Tibial nerve (tissue), 4 donors: ENCODE results near the gene COL28A1. TPM values are rescaled to one million over a fixed set of nuclear protein-coding genes. Genes with fewer than 3 reads are reported as not detected.

Source experiments
- DNase-seq, 2 donors: peaks; one replicate each; pipeline ENCODE4 v3.0.0-alpha.2; 2019; ENCODE audit warnings: low spot score in 2 of 2
- H3K27ac ChIP-seq, 4 donors: fragments of 200-600 bp; sonication (generic) in 3 of 4; one replicate each; pipeline ENCODE4 v1.5.1; 2017 to 2019; ENCODE audit warnings: mild to moderate bottlenecking in 1 of 4
- H3K27me3 ChIP-seq, 2 donors: fragments of 200-600 bp; sonication (generic) in 1 of 2; one replicate each; pipeline versions ENCODE4 v1.5.1 to v1.6.0; 2017 to 2019
- H3K36me3 ChIP-seq, 3 donors: fragments of 200-600 bp; sonication (generic); one replicate each; pipeline ENCODE4 v1.5.1; 2018 to 2019
- H3K4me1 ChIP-seq, 4 donors: fragments of 200-600 bp; sonication (generic) in 3 of 4; one replicate each; pipeline ENCODE4 v1.5.1; 2017 to 2019
- H3K4me3 ChIP-seq, 4 donors: fragments of 200-600 bp; sonication (generic) in 3 of 4; one replicate each; pipeline ENCODE4 v1.5.1; 2017 to 2019; ENCODE audit warnings: mild to moderate bottlenecking in 1 of 4, moderate library complexity in 1 of 4
- H3K9me3 ChIP-seq, 4 donors: fragments of 200-600 bp; sonication (generic) in 3 of 4; one replicate each; pipeline ENCODE4 v1.5.1; 2017 to 2019
- EP300 ChIP-seq, 2 donors: sonication (generic); formaldehyde crosslinking; IDR thresholded peaks; one replicate each; pipeline ENCODE4 v1.6.1; 2017; ENCODE audit warnings: antibody characterized with exemption in 2 of 2, mild to moderate bottlenecking in 1 of 2
- POLR2A ChIP-seq, 2 donors: fragments of 450-650 bp; IDR thresholded peaks; one replicate each; pipeline ENCODE4 v1.6.1; 2017; ENCODE audit warnings: antibody characterized with exemption in 2 of 2, mild to moderate bottlenecking in 2 of 2, moderate library complexity in 2 of 2
- WGBS, 2 donors: methylation state at CpG; one replicate each; pipeline ENCODE4 v1.1.5; 2018; 5-methylcytosine and 5-hydroxymethylcytosine counted together
- total RNA-seq, 4 donors: library from RNA; depleted of rRNA; stranded (reverse); fragments of >200 nt; gene quantifications; one replicate each; pipeline ENCODE4 v1.1.0, GENCODE V29; 2016
- TF ChIP-seq, protein P1 (sequence below), 5 experiments: fragments of 200-600 bp in 3 of 5; fragments of 450-650 bp in 2 of 5; sonication (generic) in 3 of 5; IDR thresholded peaks; one replicate each; pipeline ENCODE4 v1.5.1; 2016 to 2019; ENCODE audit warnings: antibody characterized with exemption in 5 of 5, mild to moderate bottlenecking in 3 of 5, moderate library complexity in 2 of 5

The COL28A1 gene
- total RNA-seq, 4 donors from 2014 or later = 60.0 to 142 (median 122) TPM

DNA sequence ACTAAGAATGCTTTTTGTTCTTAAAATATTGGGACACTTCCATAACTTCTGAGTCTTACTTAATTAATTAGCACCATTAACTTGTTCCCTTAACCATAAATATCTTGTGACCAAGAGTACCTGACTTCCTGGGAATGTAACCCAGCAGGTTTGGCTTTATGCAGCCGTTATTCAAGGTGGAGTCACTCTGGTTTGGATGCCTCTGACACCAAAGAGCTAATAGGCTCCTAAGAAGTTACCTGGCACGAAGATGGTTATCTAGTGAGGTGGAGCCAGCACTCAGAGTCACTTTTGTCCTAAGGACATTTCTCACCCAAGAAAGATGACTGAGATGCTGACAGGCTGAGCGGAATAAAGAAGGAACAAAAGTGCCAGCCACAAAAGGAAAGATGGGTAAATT, 181.0 kb downstream of the COL28A1 start:
- Histone ChIP-seq H3K4me3 (no peak overlapping the region), H3K4me1 (peaks cover 0 to 14% (median 0%) of the 10 kb centered on the region in 4 donors), H3K27ac (no peak overlapping the region), H3K36me3 (peaks cover 0 to 41% (median 2%) of the 10 kb centered on the region in 3 donors), H3K27me3 (no peaks in the 10 kb centered on the region), H3K9me3 (no peaks in the 10 kb centered on the region)
- DNase-seq = no peak
- TF ChIP-seq POLR2A (IDR thresholded peaks at IDR 0.05) = no peak
- no peak for TF ChIP-seq EP300 (IDR thresholded peaks at IDR 0.05)
- TF ChIP-seq, protein P1, sequence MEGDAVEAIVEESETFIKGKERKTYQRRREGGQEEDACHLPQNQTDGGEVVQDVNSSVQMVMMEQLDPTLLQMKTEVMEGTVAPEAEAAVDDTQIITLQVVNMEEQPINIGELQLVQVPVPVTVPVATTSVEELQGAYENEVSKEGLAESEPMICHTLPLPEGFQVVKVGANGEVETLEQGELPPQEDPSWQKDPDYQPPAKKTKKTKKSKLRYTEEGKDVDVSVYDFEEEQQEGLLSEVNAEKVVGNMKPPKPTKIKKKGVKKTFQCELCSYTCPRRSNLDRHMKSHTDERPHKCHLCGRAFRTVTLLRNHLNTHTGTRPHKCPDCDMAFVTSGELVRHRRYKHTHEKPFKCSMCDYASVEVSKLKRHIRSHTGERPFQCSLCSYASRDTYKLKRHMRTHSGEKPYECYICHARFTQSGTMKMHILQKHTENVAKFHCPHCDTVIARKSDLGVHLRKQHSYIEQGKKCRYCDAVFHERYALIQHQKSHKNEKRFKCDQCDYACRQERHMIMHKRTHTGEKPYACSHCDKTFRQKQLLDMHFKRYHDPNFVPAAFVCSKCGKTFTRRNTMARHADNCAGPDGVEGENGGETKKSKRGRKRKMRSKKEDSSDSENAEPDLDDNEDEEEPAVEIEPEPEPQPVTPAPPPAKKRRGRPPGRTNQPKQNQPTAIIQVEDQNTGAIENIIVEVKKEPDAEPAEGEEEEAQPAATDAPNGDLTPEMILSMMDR (IDR thresholded peaks at IDR 0.05) = no peak
- 58 to 60% methylated on average over 3 of the region's 3 CpGs for WGBS, 2 donors

DNA sequence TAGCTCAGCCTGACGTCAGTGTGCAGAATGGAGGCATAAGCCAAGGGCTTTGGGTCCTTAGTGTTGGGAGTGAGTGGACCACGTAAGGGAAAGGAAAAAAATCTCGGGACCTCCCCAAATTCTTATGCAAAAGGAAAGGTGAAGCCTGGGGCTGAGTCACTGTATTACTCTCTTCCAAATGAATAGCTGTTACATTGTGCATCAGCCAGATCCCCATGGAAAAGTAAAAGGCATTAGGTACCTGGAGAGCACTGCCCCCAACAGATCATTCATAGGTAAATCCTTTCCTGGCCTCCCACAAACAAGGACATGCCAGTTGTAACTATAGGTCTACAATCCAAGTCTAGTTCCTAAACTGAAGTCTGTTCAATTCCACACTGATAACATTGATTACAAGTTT, 182.8 kb downstream of the COL28A1 start:
- no peaks in the 10 kb centered on the region for H3K9me3 ChIP-seq
- H3K4me1 ChIP-seq = peaks cover 0 to 14% (median 0%) of the 10 kb centered on the region in 4 donors
- TF ChIP-seq, protein P1 (IDR thresholded peaks at IDR 0.05) = no peak
- TF ChIP-seq EP300 (IDR thresholded peaks at IDR 0.05) (no peak), POLR2A (IDR thresholded peaks at IDR 0.05) (no peak)
- H3K27me3 ChIP-seq = no peaks in the 10 kb centered on the region
- no peak overlapping the region for H3K4me3 ChIP-seq
- WGBS, 2 donors = 66 to 67% methylated on average over 3 of the region's 3 CpGs
- H3K27ac ChIP-seq = no peak overlapping the region
- peaks cover 0 to 34% (median 2%) of the 10 kb centered on the region in 3 donors for H3K36me3 ChIP-seq
- no peak for DNase-seq

DNA sequence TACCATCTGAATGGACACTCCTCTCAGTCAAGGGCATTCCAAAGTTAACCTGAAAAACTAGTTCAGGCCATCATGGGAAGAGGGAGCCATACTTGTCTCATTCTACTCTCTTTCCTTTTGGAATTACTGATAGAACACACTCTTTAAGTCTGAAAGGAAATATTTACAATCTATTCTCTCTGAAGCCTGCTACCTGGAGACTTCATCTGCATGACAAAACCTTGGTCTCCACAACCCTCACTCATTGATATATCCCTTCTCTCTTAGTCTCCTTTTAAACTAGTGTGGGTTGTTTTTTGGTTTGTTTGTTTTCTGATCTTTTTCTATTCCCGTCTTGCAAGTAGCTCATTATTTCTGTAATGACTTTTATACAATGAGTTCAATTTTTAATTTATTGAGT, 183.8 kb downstream of the COL28A1 start:
- Histone ChIP-seq H3K9me3 (no peaks in the 10 kb centered on the region), H3K36me3 (peaks cover 0 to 24% (median 2%) of the 10 kb centered on the region in 3 donors), H3K4me1 (peaks cover 0 to 14% (median 0%) of the 10 kb centered on the region in 4 donors), H3K4me3 (no peak overlapping the region), H3K27me3 (no peaks in the 10 kb centered on the region), H3K27ac (no peak overlapping the region)
- 0 to 50% methylated on average over 1 of the region's 1 CpG for WGBS, 2 donors
- DNase-seq = no peak
- TF ChIP-seq EP300 (IDR thresholded peaks at IDR 0.05) (no peak), POLR2A (IDR thresholded peaks at IDR 0.05) (no peak)
- TF ChIP-seq, protein P1 (IDR thresholded peaks at IDR 0.05) = no peak

DNA sequence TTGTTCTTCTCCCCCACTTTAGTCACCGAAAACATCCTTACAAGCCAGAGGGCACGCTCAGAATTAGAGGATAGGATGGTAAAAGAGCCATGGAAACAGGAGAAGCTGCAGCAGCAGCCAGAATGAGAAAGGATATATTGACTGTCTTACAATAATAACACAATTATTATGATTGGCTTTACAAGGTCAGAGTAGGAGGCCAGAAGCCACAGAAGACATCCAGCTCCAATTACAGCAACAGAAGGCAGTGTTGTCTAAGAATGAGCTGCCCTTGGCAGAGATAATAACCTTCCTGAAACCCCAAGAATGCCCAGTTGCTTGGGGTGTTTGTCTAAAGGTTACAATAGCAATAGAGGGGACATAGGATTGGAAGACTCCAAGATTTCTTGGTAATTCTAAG, 184.5 kb downstream of the COL28A1 start:
- no peak overlapping the region for H3K4me3 ChIP-seq
- no peaks in the 10 kb centered on the region for H3K9me3 ChIP-seq
- no peaks in the 10 kb centered on the region for H3K27me3 ChIP-seq
- H3K4me1 ChIP-seq = peaks cover 0 to 14% (median 0%) of the 10 kb centered on the region in 4 donors
- no peak for DNase-seq
- no peak overlapping the region for H3K27ac ChIP-seq
- 29 to 40% methylated on average over 2 of the region's 2 CpGs for WGBS, 2 donors
- H3K36me3 ChIP-seq = peaks cover 0 to 21% (median 2%) of the 10 kb centered on the region in 3 donors
- TF ChIP-seq EP300 (IDR thresholded peaks at IDR 0.05) (no peak), POLR2A (IDR thresholded peaks at IDR 0.05) (no peak)
- TF ChIP-seq, protein P1 (IDR thresholded peaks at IDR 0.05) = no peak

DNA sequence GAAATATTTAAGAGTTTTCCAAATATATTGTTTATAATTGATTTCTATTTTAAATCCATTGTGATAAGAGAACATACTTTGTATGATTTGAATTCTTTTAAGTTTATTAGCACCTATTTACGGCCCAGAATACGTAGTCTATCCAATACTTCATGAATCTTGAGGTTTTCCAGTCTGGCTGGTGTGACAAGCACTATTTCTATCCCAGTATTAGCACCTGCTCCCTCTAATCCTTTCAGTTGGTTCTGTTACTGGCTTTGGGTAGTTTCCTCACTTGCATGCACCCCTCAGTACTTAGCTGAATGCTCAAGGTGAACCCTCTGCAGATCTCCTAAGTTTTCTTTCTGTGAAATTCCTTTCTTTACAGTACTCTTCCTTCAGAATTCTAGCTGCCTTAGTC, 186.5 kb downstream of the COL28A1 start:
- WGBS, 2 donors = 96 to 99% methylated on average over 2 of the region's 2 CpGs
- peaks cover 0 to 7% (median 2%) of the 10 kb centered on the region in 3 donors for H3K36me3 ChIP-seq
- no peak overlapping the region for H3K27ac ChIP-seq
- H3K9me3 ChIP-seq = no peaks in the 10 kb centered on the region
- H3K27me3 ChIP-seq = no peaks in the 10 kb centered on the region
- H3K4me1 ChIP-seq = peaks cover 0 to 14% (median 0%) of the 10 kb centered on the region in 4 donors
- no peak for DNase-seq
- H3K4me3 ChIP-seq = no peak overlapping the region
- TF ChIP-seq EP300 (IDR thresholded peaks at IDR 0.05) (no peak), POLR2A (IDR thresholded peaks at IDR 0.05) (no peak)

DNA sequence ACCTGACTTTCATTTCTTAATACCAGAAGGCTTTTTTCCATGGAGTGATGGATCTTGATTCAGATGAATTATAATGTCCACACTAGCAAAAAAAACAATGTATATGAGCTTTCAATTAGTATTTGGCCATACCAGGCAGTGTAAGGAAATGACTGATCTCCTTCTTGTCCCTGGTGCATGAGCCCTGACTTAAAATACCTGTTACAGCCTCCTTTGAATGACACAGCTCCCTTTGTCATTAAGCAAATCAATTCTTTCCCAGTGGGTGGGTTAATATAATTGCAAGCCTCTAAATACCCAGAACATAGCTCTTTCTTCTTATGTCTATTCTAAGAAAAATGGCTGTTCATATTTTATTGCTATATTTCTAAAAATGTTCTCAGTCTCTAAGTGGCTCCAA, 188.6 kb downstream of the COL28A1 start:
- Histone ChIP-seq H3K27ac (no peak overlapping the region), H3K4me3 (no peak overlapping the region), H3K4me1 (peaks cover 0 to 14% (median 0%) of the 10 kb centered on the region in 4 donors), H3K9me3 (peaks cover 0 to 3% (median 0%) of the 10 kb centered on the region in 4 donors), H3K27me3 (no peaks in the 10 kb centered on the region), H3K36me3 (no peaks in the 10 kb centered on the region)
- no peak for DNase-seq
- TF ChIP-seq POLR2A (IDR thresholded peaks at IDR 0.05) = no peak
- TF ChIP-seq, protein P1 (IDR thresholded peaks at IDR 0.05) = no peak
- TF ChIP-seq EP300 (IDR thresholded peaks at IDR 0.05) = no peak
